T-helper 22 cell (primary cell): Measurements from ENCODE around the gene ITGA11.

Source experiments
- DNase-seq: peaks from one replicate; pipeline ENCODE4 v3.0.0-alpha.2; 2020; ENCODE audit warnings: low read depth

The ITGA11 gene

GRCh38 chr15:68447976-68448755, 16.2 kb upstream of the ITGA11 start:
- no peak for DNase-seq

- no peak for DNase-seq
Observed at GRCh38 chr15:68447209-68447608, 15.2 kb upstream of the ITGA11 start.

- DNase-seq: no peak
Observed at GRCh38 chr15:68445351-68445750, 13.4 kb upstream of the ITGA11 start.

- DNase-seq: no peak
Observed at GRCh38 chr15:68444336-68444735, 12.4 kb upstream of the ITGA11 start.

- no peak for DNase-seq
Observed at GRCh38 chr15:68442903-68443302, 10.9 kb upstream of the ITGA11 start.

- DNase-seq: no peak
Observed at GRCh38 chr15:68442041-68442440, 10.1 kb upstream of the ITGA11 start.

- no peak for DNase-seq
Observed at GRCh38 chr15:68441045-68441743, 9.2 kb upstream of the ITGA11 start.

GRCh38 chr15:68440136-68440535, 8.2 kb upstream of the ITGA11 start:
- DNase-seq: no peak

- no peak for DNase-seq
Observed at GRCh38 chr15:68439506-68439905, 7.5 kb upstream of the ITGA11 start.

GRCh38 chr15:68436680-68437079, 4.7 kb upstream of the ITGA11 start:
- DNase-seq: no peak

GRCh38 chr15:68435966-68436365, 4.0 kb upstream of the ITGA11 start:
- no peak for DNase-seq

GRCh38 chr15:68434021-68434420, 2.1 kb upstream of the ITGA11 start:
- no peak for DNase-seq

- DNase-seq: no peak
Observed at GRCh38 chr15:68433551-68433950, 1.6 kb upstream of the ITGA11 start.

GRCh38 chr15:68432441-68433064, 590 bp upstream of the ITGA11 start:
- no peak for DNase-seq

GRCh38 chr15:68431037-68431791, 749 bp downstream of the ITGA11 start:
- no peak for DNase-seq

GRCh38 chr15:68430471-68431036, 1.4 kb downstream of the ITGA11 start:
- DNase-seq: no peak

GRCh38 chr15:68429691-68430470, 2.1 kb downstream of the ITGA11 start:
- no peak for DNase-seq

- DNase-seq: no peak
Observed at GRCh38 chr15:68428431-68428940, 3.5 kb downstream of the ITGA11 start.

GRCh38 chr15:68427963-68428362, 4.0 kb downstream of the ITGA11 start:
- DNase-seq: no peak

GRCh38 chr15:68427366-68427765, 4.6 kb downstream of the ITGA11 start:
- DNase-seq: no peak

- DNase-seq: no peak
Observed at GRCh38 chr15:68426116-68426515, 5.8 kb downstream of the ITGA11 start.
